ENCODE results near the gene CLCN4.

The CLCN4 gene

DNA sequence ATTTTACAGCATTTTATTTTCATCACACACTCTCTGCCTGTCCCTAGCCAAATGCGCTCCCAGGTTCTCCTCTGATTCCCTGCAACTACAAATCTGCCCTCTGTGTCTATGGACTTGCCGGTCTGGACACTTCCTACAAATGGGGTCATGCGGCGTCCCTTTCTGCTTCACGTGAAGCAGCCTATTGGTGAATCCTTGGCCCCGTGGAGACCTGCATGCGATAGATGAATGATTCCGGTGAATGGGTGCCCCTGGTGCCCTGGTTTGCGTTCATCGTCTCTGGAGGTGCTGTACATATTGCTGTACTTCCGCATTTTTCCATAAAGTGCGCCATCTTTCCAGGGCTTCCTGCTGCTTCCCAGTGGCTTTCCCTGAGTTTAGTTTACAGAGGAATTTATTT lies 27.5 kb upstream of the CLCN4 start:
- DNase-seq (ENCODE audit: low read depth in 2 of 3, low spot score in 2 of 3): no peak

GRCh38 chrX:10130354-10130753 lies 26.4 kb upstream of the CLCN4 start:
- DNase-seq (ENCODE audit: low read depth in 2 of 3, low spot score in 2 of 3): no peak

- DNase-seq (ENCODE audit: low read depth in 2 of 3, low spot score in 2 of 3): no peak
These were observed 22.6 kb upstream of the CLCN4 start for GRCh38 chrX:10133980-10134676.

DNA sequence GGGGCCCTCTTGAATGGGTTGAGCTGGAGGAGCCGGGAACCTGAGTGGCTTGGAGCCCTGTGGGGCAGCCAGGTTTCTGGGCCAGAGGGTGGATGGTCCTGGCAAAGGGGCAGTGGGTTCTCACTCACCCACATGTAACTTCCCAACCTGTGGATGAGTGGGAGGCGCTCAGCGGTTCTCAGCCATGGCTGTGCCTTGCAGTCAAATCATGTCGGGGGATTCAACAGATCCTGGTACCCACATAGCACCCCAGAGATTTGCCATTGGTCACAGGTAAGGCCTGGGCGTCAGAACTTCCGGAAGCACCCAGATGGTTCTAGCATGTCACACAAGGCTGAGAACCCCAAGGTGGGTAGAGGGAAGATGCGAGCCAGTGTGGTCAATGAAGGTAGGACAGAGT lies 21.9 kb upstream of the CLCN4 start:
- no peak for DNase-seq (ENCODE audit: low read depth in 2 of 3, low spot score in 2 of 3)

GRCh38 chrX:10135561-10136399 lies 21.0 kb upstream of the CLCN4 start:
- no peak for DNase-seq (ENCODE audit: low read depth in 2 of 3, low spot score in 2 of 3)

DNA sequence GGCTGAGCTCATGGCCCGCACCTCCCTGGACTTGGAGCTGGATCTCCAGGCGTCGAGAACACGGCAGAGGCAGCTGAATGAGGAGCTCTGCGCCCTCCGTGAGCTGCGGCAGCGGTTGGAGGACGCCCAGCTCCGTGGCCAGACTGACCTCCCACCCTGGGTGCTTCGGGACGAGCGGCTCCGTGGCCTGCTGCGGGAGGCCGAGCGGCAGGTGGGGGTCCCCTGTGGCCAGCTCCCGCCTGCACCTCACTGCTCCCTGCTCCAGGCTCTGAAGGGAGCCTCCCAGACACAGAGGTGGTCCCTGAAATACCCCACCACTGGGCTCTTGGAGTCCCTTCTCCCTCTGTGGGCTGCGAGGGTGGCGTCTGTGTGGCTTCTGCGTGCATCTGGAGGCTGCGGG lies 18.0 kb upstream of the CLCN4 start:
- no peak for DNase-seq (ENCODE audit: low read depth in 2 of 3, low spot score in 2 of 3)

DNA sequence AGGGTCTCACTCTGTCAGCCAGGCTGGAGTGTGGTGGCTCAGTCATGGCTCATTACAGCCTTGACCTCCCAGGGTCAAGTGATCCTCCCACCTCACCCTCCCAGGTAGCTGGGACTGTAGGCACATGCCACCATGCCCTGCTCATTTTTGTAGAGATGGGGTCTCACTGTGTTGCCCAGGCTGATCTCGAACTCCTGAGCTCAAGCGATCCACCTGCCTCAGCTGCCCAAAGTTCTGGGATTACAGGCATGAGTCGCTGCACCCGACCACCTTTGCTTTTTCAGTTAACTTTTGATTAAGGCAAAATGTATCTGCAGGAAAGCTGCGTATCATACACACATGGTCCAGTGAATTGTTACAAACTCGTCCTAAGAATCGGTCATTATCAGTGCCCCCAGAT lies 16.5 kb upstream of the CLCN4 start:
- no peak for DNase-seq (ENCODE audit: low read depth in 2 of 3, low spot score in 2 of 3)

DNA sequence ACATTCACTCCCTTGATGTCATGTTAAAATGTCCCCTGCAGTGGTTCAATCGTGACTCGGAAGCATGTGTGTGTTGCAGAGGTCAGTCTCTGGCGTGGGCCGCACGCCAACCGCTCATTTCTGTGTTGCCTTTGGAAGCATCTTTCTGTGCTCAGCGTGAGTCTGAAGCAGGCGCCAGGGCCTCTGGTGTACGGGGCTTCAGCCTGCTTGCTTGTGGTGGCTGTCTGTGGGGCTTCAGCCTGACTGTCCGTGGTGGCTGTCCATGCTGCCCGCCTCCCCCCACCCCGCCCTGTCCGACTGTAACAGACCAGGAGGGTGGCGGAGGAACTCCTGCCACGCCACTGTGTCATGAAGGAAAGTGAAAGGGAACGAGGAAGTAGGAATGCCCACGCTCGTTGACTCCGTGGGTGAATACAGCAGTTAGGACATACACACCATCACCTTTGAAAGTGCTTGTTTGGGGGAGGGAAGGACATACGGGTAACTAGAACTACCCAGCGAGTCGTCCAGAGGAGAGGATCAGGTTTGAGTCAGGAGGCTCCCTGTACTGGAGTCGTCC lies 14.7 kb upstream of the CLCN4 start:
- DNase-seq (ENCODE audit: low read depth in 2 of 3, low spot score in 2 of 3): no peak

- no peak for DNase-seq (ENCODE audit: low read depth in 2 of 3, low spot score in 2 of 3)
These were observed 13.4 kb upstream of the CLCN4 start for GRCh38 chrX:10143071-10143983.

DNA sequence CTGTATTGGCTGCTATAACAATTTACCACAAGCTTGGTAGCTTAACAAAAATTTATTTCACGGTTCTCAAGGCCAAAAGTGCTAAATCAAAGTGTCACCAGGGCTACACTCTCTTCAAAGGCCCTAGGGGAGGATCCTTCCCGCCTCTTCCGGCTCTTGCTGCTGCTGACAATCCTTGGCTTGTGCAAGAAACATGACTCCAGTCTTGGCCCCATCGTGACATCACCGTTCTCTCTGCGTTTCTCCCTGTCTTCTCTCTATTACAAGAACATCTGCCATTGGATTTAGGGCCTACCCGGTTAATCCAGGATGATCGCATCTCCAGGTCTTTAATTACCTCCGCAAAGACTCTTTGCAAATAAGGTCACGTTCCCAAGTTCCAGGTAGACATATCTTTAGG lies 10.4 kb upstream of the CLCN4 start:
- DNase-seq (ENCODE audit: low read depth in 2 of 3, low spot score in 2 of 3): no peak

- DNase-seq (ENCODE audit: low read depth in 2 of 3, low spot score in 2 of 3): no peak
These were observed 4.7 kb upstream of the CLCN4 start for GRCh38 chrX:10152086-10152485.

- DNase-seq (ENCODE audit: low read depth in 2 of 3, low spot score in 2 of 3): no peak
These were observed 1.6 kb upstream of the CLCN4 start for GRCh38 chrX:10155137-10155536.

DNA sequence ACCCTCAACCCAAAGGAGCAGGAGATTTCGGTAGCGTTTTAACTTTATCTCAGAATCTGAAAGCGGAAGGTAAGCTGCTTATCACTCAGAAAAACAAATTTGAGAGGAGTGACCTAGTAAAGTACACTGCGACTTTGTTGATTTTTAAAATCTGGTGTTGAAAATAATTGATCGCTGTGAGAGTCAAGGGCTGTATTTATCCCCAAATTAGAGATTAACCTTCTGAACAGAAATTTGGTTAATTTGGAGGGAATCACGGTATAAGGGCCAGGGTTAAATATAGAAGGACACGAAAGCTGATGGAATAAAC lies 212 bp downstream of the CLCN4 start:
- DNase-seq (ENCODE audit: low read depth in 2 of 3, low spot score in 2 of 3): no peak

GRCh38 chrX:10157543-10157942 lies 768 bp downstream of the CLCN4 start:
- no peak for DNase-seq (ENCODE audit: low read depth in 2 of 3, low spot score in 2 of 3)

DNA sequence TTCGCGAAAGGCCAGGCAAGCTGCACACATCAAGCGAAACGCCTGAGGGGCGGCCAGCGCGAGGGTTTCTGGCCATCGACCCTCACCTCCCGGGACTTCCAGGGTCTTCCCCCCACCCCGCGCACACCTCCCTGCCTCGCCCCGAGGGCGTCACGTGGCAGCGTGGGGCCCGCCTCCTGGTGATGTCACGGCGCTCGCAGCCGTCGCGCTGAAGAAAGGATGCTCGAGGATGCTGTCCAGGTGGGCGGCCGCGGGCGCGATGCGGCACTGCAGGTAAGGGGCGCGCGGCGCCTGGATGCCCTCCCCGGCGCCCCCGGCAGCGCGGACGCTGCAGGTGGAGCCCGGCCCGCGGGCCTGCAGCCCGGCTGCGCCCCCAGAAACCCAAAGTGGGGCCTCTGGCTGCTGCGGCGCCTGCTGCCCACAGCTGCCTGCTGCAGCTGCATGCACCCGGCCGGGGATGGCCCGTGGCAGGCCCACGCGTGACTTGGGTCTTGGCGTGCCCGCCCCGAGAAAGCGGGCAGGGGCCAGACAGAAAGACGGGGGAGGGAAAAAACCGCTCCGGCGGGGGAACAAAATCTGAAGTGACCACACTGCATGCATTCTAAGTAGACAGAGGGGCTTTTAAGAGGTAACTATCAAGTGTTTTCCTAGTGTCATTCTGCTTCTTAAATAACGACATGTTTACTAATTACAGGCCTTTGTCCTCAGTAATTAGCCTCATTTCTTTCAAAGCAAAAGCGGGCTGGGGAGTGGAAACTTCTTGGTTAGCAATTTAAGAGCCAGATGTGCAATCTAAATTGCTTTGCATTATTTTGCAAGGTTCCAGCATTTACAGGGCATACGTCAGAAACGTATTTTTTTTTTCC lies 1.7 kb downstream of the CLCN4 start:
- no peak for DNase-seq (ENCODE audit: low read depth in 2 of 3, low spot score in 2 of 3)

GRCh38 chrX:10159145-10159468 lies 2.3 kb downstream of the CLCN4 start:
- DNase-seq (ENCODE audit: low read depth in 2 of 3, low spot score in 2 of 3): no peak

- no peak for DNase-seq (ENCODE audit: low read depth in 2 of 3, low spot score in 2 of 3)
These were observed 3.4 kb downstream of the CLCN4 start for GRCh38 chrX:10160211-10160610.

DNA sequence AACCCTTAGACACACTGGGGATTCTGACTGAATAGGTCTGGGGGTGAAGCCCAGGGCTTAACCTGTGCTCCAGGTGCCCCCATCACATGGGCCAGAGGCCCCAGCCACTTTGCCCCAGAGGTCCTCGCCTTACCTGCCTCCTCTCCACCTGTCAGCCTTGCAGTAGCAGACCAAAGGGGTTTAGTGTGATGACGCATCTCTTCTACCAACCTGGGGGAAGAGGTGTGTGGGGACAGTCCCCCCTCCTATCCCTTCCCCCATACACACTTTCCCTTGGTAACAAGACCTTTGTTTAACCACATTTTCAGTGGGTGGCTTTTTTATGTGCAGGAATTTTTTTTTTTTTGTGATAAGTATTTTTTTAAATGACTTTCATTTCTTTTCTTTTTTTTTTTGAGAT lies 6.3 kb downstream of the CLCN4 start:
- no peak for DNase-seq (ENCODE audit: low read depth in 2 of 3, low spot score in 2 of 3)

DNA sequence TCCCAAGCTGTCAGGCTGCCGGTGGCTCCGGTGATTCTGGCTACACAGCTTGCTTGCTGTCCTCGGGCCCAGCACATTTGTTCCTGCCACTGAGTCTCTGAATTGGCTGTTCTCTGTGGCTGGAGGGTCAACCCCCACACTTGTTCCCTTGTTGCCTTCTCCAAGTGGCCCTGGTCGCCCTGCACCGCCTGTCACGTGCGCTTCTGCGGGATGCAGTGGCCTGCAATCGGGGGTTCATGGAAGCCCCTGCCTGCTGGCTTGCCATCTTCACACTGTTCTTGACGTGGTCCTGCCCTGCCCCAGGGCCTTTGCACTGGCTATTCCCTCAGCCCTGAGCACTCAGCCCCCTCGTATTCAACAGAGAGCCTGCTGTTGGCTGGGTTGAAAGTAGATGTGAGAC lies 8.1 kb downstream of the CLCN4 start:
- DNase-seq (ENCODE audit: low read depth in 2 of 3, low spot score in 2 of 3): no peak

GRCh38 chrX:10165580-10166247 lies 8.9 kb downstream of the CLCN4 start:
- DNase-seq (ENCODE audit: low read depth in 2 of 3, low spot score in 2 of 3): no peak
